ENCODE data around the gene USP7.
"Not testable (repeated sequence)": the region's sequence is repeated elsewhere in the genome, so short reads cannot be mapped to it uniquely, and the experiment has no call there.

USP7 gene

GRCh38 chr16:8972843-8973586, 9.3 kb upstream of the USP7 start:
- DNase-seq, result no peak

GRCh38 chr16:8971416-8971815, 7.7 kb upstream of the USP7 start:
- no peak for DNase-seq

- not testable (repeated sequence) for DNase-seq
These were observed 5.6 kb upstream of the USP7 start for GRCh38 chr16:8969202-8969897.

- not testable (repeated sequence) for DNase-seq
These were observed 4.3 kb upstream of the USP7 start for GRCh38 chr16:8968054-8968453.

GRCh38 chr16:8967132-8967821, 3.6 kb upstream of the USP7 start:
- no peak for DNase-seq

GRCh38 chr16:8966817-8967131, 3.1 kb upstream of the USP7 start:
- DNase-seq, result no peak

GRCh38 chr16:8964462-8964861, 756 bp upstream of the USP7 start:
- no peak for DNase-seq

GRCh38 chr16:8963010-8963820, 491 bp downstream of the USP7 start:
- no peak for DNase-seq

GRCh38 chr16:8962393-8963009, 1.2 kb downstream of the USP7 start:
- peak; percentile 45 for DNase-seq

GRCh38 chr16:8961811-8962390, 1.8 kb downstream of the USP7 start:
- no peak for DNase-seq

- DNase-seq, result no peak
These were observed 3.0 kb downstream of the USP7 start for GRCh38 chr16:8960788-8961109.

- peak; percentile 63 for DNase-seq
These were observed 3.6 kb downstream of the USP7 start for GRCh38 chr16:8959921-8960787.

GRCh38 chr16:8958344-8959167, 5.2 kb downstream of the USP7 start:
- DNase-seq, result peak; percentile 52

- DNase-seq, result no peak
These were observed 6.1 kb downstream of the USP7 start for GRCh38 chr16:8957509-8958157.

GRCh38 chr16:8957063-8957397, 6.7 kb downstream of the USP7 start:
- DNase-seq, result no peak

GRCh38 chr16:8956265-8957062, 7.2 kb downstream of the USP7 start:
- no peak for DNase-seq

GRCh38 chr16:8955828-8956227, 7.9 kb downstream of the USP7 start:
- DNase-seq, result no peak

- DNase-seq, result no peak
These were observed 10.6 kb downstream of the USP7 start for GRCh38 chr16:8953064-8953463.

GRCh38 chr16:8952281-8952751, 11.4 kb downstream of the USP7 start:
- no peak for DNase-seq

All from activated CD4-positive, alpha-beta T cell treated with anti-CD3 and anti-CD28 coated beads, Interleukin-2, amount 50 U/mL, for 16 hours (primary cell).